GM06990 (cell line): ENCODE results near the gene PLXND1.

Experiments
- DNase-seq: peaks from one replicate; pipeline ENCODE4 v3.0.0-alpha.2; 2011; ENCODE audit not compliant: insufficient read length; ENCODE audit errors: extremely low read depth
- H3K27me3 ChIP-seq: replicated peaks from 2 replicates; pipeline ENCODE4 v1.6.0; 2011; ENCODE audit warnings: low read length; ENCODE audit not compliant: control insufficient read depth, insufficient read depth
- H3K36me3 ChIP-seq: 2 replicates; pipeline ENCODE4 v1.5.1; 2011; ENCODE audit warnings: low read length; ENCODE audit not compliant: control insufficient read depth, insufficient read depth
- H3K4me3 ChIP-seq: replicated peaks from 2 replicates; pipeline ENCODE4 v1.5.1; 2011; ENCODE audit warnings: low read depth, mild to moderate bottlenecking, control low read depth, low read length
- TF ChIP-seq, protein P1 (sequence below): IDR thresholded peaks from 2 replicates; pipeline ENCODE4 v1.5.1; 2011; ENCODE audit warnings: low read length, control low read depth, mild to moderate bottlenecking, inconsistent platforms; ENCODE audit not compliant: insufficient read depth, poor library complexity, severe bottlenecking

PLXND1 gene

DNA sequence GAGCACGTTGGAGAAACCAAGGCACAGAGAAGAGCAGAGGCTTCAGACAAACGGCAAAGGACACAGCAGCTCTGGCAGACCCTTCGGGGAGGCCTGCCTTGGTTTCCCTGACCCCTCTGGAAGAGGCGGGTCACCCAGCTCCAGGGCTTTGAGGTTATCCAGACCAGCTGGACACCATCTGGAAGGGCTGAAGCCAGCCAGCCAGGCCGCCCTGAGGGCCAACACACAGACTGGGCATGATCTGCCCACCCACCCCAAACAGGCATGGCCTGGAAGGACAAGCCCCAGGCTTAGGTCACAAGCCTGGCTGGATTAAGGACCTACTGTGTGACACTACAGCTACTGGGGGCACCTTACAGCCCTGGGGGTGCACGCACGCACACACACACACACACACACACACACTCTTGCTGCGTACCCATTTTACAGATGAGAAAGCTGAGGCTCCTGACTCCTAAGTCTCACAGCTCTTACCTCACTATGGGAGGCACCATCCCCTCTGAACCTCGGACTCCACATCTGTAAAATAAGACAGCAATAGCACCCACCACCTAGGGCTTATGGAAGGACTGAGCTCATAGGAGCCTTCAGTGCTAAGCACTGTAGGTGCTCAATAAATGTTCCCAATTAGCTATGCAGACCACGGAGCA lies 10.8 kb downstream of the PLXND1 start:
- no peaks in the 10 kb centered on the region for H3K36me3 ChIP-seq
- TF ChIP-seq, protein P1, sequence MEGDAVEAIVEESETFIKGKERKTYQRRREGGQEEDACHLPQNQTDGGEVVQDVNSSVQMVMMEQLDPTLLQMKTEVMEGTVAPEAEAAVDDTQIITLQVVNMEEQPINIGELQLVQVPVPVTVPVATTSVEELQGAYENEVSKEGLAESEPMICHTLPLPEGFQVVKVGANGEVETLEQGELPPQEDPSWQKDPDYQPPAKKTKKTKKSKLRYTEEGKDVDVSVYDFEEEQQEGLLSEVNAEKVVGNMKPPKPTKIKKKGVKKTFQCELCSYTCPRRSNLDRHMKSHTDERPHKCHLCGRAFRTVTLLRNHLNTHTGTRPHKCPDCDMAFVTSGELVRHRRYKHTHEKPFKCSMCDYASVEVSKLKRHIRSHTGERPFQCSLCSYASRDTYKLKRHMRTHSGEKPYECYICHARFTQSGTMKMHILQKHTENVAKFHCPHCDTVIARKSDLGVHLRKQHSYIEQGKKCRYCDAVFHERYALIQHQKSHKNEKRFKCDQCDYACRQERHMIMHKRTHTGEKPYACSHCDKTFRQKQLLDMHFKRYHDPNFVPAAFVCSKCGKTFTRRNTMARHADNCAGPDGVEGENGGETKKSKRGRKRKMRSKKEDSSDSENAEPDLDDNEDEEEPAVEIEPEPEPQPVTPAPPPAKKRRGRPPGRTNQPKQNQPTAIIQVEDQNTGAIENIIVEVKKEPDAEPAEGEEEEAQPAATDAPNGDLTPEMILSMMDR: no peak
- H3K27me3 ChIP-seq: peaks cover 2% of the 10 kb centered on the region
- no peak overlapping the region for H3K4me3 ChIP-seq
- no peak for DNase-seq

DNA sequence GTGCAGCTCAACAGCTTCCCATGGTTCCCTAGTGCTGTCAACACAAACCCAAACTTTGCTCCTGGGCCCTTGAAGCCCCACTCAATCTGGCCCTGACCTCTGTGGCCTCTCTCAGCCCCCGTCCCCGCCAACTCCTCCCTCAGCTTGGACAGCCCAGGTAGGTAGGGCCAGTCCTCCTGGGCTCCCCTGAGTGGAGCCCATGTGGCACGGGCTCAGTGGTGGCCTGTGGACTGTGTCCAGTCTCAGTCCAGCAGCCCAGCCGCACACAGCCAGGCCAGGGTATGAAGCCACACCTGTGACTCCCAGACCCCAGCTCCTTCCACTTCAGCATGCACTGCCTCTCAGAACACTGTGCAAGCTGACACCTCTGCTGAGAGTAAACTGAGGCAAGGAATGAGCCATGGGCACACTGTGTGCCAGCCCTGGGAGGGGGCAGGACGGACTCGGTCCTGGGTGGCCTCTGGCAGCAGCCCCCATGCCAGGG lies 11.5 kb downstream of the PLXND1 start:
- TF ChIP-seq, protein P1: no peak
- no peak for DNase-seq
- H3K4me3 ChIP-seq: no peak overlapping the region
- no peaks in the 10 kb centered on the region for H3K36me3 ChIP-seq
- peaks cover 2% of the 10 kb centered on the region for H3K27me3 ChIP-seq

DNA sequence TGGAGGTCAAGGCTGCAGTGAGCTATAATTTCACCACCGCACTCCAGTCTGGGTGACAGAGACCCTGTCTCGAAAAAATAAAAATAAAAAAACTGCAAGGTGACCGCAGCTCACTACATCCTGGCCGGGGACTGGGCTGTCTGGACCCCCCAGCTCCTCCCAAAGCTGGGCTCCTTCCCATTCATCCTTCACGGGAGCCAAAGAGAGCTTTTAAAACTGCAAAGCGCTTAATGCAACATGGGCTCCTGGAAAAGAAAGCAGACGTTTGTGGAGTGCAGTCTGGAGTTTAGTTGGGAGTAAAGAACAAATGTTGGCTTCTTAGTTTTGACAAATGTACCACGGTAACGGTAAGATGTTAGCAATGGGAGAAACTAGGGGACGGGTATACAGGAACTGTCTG lies 12.1 kb downstream of the PLXND1 start:
- peaks cover 2% of the 10 kb centered on the region for H3K27me3 ChIP-seq
- TF ChIP-seq, protein P1: no peak
- no peaks in the 10 kb centered on the region for H3K36me3 ChIP-seq
- DNase-seq: no peak
- no peak overlapping the region for H3K4me3 ChIP-seq

DNA sequence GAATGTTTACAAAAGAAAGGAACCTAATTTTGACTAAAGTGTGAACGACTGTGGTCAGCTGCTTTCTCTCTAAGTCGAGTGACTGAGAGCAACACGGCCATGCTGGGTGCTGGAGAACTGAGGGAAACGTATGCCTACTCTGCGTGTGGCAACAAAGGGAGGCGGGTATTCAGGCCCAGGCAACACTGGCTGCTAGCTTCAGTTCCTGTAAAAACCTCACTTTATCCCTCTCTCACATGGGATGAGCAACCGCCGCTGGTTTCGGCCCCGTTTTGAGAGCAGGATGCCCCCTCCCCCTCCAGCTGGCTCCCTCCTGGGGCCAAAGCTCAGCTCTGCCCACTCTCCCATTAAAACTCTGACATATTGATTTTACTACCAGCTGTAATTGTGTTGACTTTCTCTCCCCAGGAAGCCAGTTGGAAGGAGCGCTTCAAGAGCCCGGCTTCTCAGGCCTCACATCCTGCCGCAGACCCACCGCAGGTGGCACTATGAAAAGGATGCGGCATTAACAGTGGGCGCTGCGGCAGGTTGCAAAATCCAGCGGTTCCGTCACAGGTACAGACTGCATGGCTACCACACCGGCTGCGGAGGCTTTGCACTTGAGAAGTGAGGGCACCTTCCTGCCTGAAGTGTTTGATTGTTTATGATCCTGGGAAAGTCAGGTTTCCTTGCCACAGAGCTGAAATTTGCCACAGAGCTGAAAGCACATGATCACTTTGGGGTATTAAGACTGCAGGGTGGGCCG lies 12.7 kb downstream of the PLXND1 start:
- TF ChIP-seq, protein P1: no peak
- no peaks in the 10 kb centered on the region for H3K36me3 ChIP-seq
- H3K4me3 ChIP-seq: no peak overlapping the region
- DNase-seq: no peak
- peaks cover 2% of the 10 kb centered on the region for H3K27me3 ChIP-seq

DNA sequence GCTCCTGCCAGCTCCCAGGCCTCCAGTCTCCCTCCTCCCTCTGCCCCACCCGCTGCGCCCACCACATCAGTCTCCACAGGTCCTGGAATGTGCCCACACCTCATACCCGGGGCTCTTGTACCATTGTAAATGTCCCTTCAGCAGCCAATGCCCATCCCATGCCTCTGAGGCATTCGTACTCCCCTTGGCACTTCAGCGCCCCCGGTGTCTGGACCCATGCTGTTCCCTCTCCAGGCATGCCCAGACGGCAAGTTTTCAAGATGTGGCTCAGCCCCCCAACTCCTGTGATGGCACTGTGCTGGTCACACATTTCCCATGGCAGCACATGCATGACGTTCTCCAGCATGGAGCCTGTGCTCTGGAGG lies 13.3 kb downstream of the PLXND1 start:
- TF ChIP-seq, protein P1: peak; percentile 14
- no peak for DNase-seq
- H3K36me3 ChIP-seq: no peaks in the 10 kb centered on the region
- H3K27me3 ChIP-seq: peaks cover 2% of the 10 kb centered on the region
- H3K4me3 ChIP-seq: no peak overlapping the region
